ENCODE results near the gene S100A1. TPM values are rescaled to one million over a fixed set of nuclear protein-coding genes. Genes with fewer than 3 reads are reported as not detected.
A peak's percentile ranks its signal among the peaks of the same experiment; 100 is the strongest.

S100A1 gene
- polyA plus RNA-seq, 1 of the 3 experiments (the other 2 are of a cell fraction), result 0.18 TPM

DNA sequence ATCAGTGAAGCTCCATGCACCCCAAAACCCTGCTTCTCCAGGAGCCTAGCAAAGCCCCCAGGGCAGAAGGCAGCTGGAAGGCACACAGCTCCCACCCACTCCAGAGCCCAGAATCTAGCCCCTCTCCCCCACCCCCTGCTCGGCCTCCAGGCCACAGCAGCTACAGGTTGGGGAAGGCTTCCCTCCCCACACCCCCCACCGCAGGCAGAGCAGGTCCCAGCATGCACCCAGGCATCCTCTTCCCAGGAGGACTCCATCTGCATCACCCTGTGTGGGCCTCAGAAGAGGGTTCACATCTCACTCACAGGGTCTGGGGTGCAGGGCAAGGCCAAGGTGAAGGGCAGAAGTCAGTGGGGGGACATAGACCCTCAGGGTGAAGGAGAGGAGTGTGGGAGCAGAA, 12.8 kb upstream of the S100A1 start:
- TF ChIP-seq RFX5 (IDR thresholded peaks at IDR 0.05; ENCODE audit: low read length), result no peak
- TF ChIP-seq GABPA (IDR thresholded peaks at IDR 0.05; ENCODE audit: low read depth), result no peak
- no peak for TF ChIP-seq MXI1 (IDR thresholded peaks at IDR 0.05; ENCODE audit: low read depth, low read length)
- no peak for TF ChIP-seq SMC3 (IDR thresholded peaks at IDR 0.05; ENCODE audit: low read depth, low read length)
- TF ChIP-seq POLR2AphosphoS5 (IDR thresholded peaks at IDR 0.05; ENCODE audit: low read depth, low read length), result no peak
- no peak for TF ChIP-seq EZH2phosphoT487 (IDR thresholded peaks at IDR 0.05; ENCODE audit: borderline replicate concordance, low read depth)
- TF ChIP-seq TAF1 (IDR thresholded peaks at IDR 0.05; ENCODE audit: borderline replicate concordance, low read depth, low read length), result no peak
- TF ChIP-seq, protein P1, sequence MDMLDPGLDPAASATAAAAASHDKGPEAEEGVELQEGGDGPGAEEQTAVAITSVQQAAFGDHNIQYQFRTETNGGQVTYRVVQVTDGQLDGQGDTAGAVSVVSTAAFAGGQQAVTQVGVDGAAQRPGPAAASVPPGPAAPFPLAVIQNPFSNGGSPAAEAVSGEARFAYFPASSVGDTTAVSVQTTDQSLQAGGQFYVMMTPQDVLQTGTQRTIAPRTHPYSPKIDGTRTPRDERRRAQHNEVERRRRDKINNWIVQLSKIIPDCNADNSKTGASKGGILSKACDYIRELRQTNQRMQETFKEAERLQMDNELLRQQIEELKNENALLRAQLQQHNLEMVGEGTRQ (IDR thresholded peaks at IDR 0.05; ENCODE audit: borderline replicate concordance, low read depth, low read length), result no peak
- TF ChIP-seq, protein P2, sequence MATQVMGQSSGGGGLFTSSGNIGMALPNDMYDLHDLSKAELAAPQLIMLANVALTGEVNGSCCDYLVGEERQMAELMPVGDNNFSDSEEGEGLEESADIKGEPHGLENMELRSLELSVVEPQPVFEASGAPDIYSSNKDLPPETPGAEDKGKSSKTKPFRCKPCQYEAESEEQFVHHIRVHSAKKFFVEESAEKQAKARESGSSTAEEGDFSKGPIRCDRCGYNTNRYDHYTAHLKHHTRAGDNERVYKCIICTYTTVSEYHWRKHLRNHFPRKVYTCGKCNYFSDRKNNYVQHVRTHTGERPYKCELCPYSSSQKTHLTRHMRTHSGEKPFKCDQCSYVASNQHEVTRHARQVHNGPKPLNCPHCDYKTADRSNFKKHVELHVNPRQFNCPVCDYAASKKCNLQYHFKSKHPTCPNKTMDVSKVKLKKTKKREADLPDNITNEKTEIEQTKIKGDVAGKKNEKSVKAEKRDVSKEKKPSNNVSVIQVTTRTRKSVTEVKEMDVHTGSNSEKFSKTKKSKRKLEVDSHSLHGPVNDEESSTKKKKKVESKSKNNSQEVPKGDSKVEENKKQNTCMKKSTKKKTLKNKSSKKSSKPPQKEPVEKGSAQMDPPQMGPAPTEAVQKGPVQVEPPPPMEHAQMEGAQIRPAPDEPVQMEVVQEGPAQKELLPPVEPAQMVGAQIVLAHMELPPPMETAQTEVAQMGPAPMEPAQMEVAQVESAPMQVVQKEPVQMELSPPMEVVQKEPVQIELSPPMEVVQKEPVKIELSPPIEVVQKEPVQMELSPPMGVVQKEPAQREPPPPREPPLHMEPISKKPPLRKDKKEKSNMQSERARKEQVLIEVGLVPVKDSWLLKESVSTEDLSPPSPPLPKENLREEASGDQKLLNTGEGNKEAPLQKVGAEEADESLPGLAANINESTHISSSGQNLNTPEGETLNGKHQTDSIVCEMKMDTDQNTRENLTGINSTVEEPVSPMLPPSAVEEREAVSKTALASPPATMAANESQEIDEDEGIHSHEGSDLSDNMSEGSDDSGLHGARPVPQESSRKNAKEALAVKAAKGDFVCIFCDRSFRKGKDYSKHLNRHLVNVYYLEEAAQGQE (IDR thresholded peaks at IDR 0.05; ENCODE audit: low read depth, low read length), result no peak

DNA sequence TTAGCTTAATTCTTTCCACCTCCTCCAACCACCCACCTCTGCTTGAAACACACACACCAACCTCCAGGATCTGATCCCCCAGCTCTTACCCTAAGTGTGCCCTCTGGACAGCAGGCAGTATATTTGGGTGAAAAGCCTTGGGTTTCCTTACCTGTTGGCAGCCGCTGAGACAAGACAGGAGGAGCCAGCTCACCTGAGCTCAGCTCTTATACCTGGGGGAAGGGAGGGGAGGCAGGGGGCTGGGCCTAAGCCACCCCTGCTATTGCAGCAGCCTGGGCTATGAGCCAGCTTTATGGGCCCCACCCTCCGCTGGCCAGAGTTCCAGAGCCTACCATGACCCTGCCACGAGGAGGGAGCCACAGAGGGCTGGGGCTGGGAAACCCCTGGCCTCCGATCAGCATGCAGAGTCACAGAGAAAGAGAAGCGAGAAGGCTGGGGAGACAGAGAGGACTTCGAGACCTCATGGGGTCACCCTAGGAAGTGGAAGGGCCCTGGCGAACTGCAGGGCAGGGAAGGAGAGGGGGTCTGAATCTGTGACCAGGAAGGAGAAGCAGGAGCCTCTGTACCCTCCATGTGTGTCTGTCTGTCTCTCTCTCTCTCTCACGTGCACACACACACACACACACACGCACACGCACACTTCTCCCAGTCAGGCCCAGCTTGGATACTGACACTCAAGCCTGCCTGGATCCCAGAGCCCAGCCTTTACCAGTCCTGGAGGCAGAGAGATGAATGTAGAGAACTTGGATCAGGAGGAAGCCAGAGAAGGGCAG, 11.9 kb upstream of the S100A1 start, which contains the start of gene S100A14:
Gene S100A14 (minus strand): TSS at position 182 of the 773 bp plus-strand sequence. CDS start 467 bp downstream, outside the sequence.
- H3K9me3 ChIP-seq, result no peaks in the 10 kb centered on the region
- POLR2A ChIA-PET, result interaction anchor here (0.5 kb wide), 1 partner anchor 18 kb away, joined by 3 read pairs; the partner anchor contains the start of gene CHTOP
- no peak for TF ChIP-seq EP300 (IDR thresholded peaks at IDR 0.05; ENCODE audit: borderline replicate concordance in 1 of 2, low read depth in 1 of 2, low read length in 1 of 2)
- TF ChIP-seq, protein P3, sequence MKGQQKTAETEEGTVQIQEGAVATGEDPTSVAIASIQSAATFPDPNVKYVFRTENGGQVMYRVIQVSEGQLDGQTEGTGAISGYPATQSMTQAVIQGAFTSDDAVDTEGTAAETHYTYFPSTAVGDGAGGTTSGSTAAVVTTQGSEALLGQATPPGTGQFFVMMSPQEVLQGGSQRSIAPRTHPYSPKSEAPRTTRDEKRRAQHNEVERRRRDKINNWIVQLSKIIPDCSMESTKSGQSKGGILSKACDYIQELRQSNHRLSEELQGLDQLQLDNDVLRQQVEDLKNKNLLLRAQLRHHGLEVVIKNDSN (IDR thresholded peaks at IDR 0.05; ENCODE audit: borderline replicate concordance, low read depth), result no peak
- no peak for TF ChIP-seq SMC3 (IDR thresholded peaks at IDR 0.05; ENCODE audit: low read depth, low read length)
- peaks cover 0 to 4% of the 10 kb centered on the region in 2 experiments; a peak in 1 of 4 replicates for H3K4me1 ChIP-seq (ENCODE audit: control insufficient read depth in 1 of 2, insufficient read depth in 2 of 2, low read depth in 1 of 2, low read length in 1 of 2)
- no peaks in the 10 kb centered on the region for H3K36me3 ChIP-seq (replicated peaks in 1 of 2; ENCODE audit: control insufficient read depth in 1 of 2, insufficient read depth in 2 of 2, low read length in 1 of 2)
- no peak within 1 kb of the TSS for H3K4me3 ChIP-seq (ENCODE audit: low read depth in 2 of 2, low read length in 1 of 2)
- H3K27ac ChIP-seq (ENCODE audit: low read depth in 2 of 2, low read length in 1 of 2), result no peak within 1 kb of the TSS
- H3K9ac ChIP-seq, result no peak within 1 kb of the TSS
- H3K4me2 ChIP-seq, result no peak within 1 kb of the TSS
- H2AFZ ChIP-seq (ENCODE audit: low read depth), result peak within 1 kb of the TSS; percentile 61; the same call in 1 of the 2 replicates
- CTCF ChIA-PET, result interaction anchor here (0.6 to 8.0 kb wide), 8 partner anchors 12 to 265 kb away, joined by 3 to 100 read pairs (median 14); partner anchors contain the start of genes CHTOP, S100A1 and S100A13
- DNase-seq, result no peak
- H3K9me2 ChIP-seq, result no peaks in the 10 kb centered on the region
- H3K79me2 ChIP-seq (ENCODE audit: insufficient read depth), result peaks cover 15% of the 10 kb centered on the region; the same call in 1 of the 2 replicates
- 93% methylated on average over 10 of the region's 10 CpGs for WGBS (ENCODE audit: low lambda C conversion rate)
- no peaks in the 10 kb centered on the region for H3K27me3 ChIP-seq (ENCODE audit: insufficient read depth)
- no peaks in the 10 kb centered on the region for H4K20me1 ChIP-seq (ENCODE audit: insufficient read depth)
- H3F3A ChIP-seq (replicated peaks; ENCODE audit: insufficient read depth), result no peaks in the 10 kb centered on the region

More for the DNA sequence above, 12.8 kb upstream of the S100A1 start:
- H3K27me3 ChIP-seq (ENCODE audit: insufficient read depth), result no peaks in the 10 kb centered on the region
- no peaks in the 10 kb centered on the region for H3K9me2 ChIP-seq
- H3K79me2 ChIP-seq (ENCODE audit: insufficient read depth), result peaks cover 15% of the 10 kb centered on the region; the same call in 1 of the 2 replicates
- peaks cover 3 to 6% of the 10 kb centered on the region in 2 experiments; a peak in 2 of 4 replicates for H3K4me1 ChIP-seq (ENCODE audit: control insufficient read depth in 1 of 2, insufficient read depth in 2 of 2, low read depth in 1 of 2, low read length in 1 of 2)
- no peak overlapping the region for H3K9ac ChIP-seq
- WGBS (ENCODE audit: low lambda C conversion rate), result 100% methylated on average over 1 of the region's 2 CpGs
- no peak overlapping the region for H3K27ac ChIP-seq (ENCODE audit: low read depth in 2 of 2, low read length in 1 of 2)
- no peak for DNase-seq
- CTCF ChIA-PET, result interaction anchor here (1.3 to 8.0 kb wide), 7 partner anchors 12 to 264 kb away, joined by 4 to 100 read pairs (median 18); partner anchors contain the start of genes CHTOP, S100A1 and S100A13
- POLR2A ChIA-PET, result no interaction called here
- H3K4me3 ChIP-seq (ENCODE audit: low read depth in 2 of 2, low read length in 1 of 2), result no peak overlapping the region
- H2AFZ ChIP-seq (ENCODE audit: low read depth), result no peak overlapping the region
- H3K9me3 ChIP-seq, result no peaks in the 10 kb centered on the region
- no peaks in the 10 kb centered on the region for H4K20me1 ChIP-seq (ENCODE audit: insufficient read depth)
- no peak overlapping the region for H3K4me2 ChIP-seq
- H3F3A ChIP-seq (replicated peaks; ENCODE audit: insufficient read depth), result peaks cover under 1% of the 10 kb centered on the region
- no peaks in the 10 kb centered on the region for H3K36me3 ChIP-seq (replicated peaks in 1 of 2; ENCODE audit: control insufficient read depth in 1 of 2, insufficient read depth in 2 of 2, low read length in 1 of 2)
